WTC11 (cell line): ENCODE measurements around the gene KDM5A. TPM values are rescaled to one million over a fixed set of nuclear protein-coding genes. Genes with fewer than 3 reads are reported as not detected.
A peak's percentile ranks its signal among the peaks of the same experiment; 100 is the strongest.

Source experiments
- ATAC-seq: fragments of 200-7000 bp; cut with Tn5 transposase; 2 replicates; pipeline ENCODE4 v1.10.0; 2021; ENCODE audit warnings: mild to moderate bottlenecking, moderate library complexity
- CTCF ChIA-PET: fragments of 300-600 bp; sonication (Branson Sonifier 250); formaldehyde crosslinking; loops from one replicate; lab custom pipeline; 2021; ENCODE audit warnings: antibody characterized with exemption; lab: Charles Lee
- POLR2A ChIA-PET: fragments of 350-600 bp; sonication (Branson Sonifier 250); formaldehyde crosslinking; loops from one replicate; lab custom pipeline; 2021; ENCODE audit warnings: antibody characterized with exemption; lab: Charles Lee
- DNase-seq: peaks from one replicate; pipeline ENCODE4 v3.0.0; 2021; ENCODE audit warnings: low spot score
- H3K27ac Mint-ChIP-seq: 2 replicates; pipeline ENCODE4 v1.8.0; 2021; ENCODE audit warnings: mixed read lengths
- H3K27me3 Mint-ChIP-seq: 2 replicates; pipeline ENCODE4 v1.8.0; 2021; ENCODE audit warnings: low read depth, mild to moderate bottlenecking, moderate library complexity, mixed read lengths
- H3K36me3 Mint-ChIP-seq: 2 replicates; pipeline ENCODE4 v1.8.0; 2021; ENCODE audit warnings: mixed read lengths
- H3K4me1 Mint-ChIP-seq: 2 replicates; pipeline ENCODE4 v1.8.0; 2022; ENCODE audit warnings: mixed read lengths
- H3K4me3 Mint-ChIP-seq: 2 replicates; pipeline ENCODE4 v1.8.0; 2021; ENCODE audit warnings: mild to moderate bottlenecking, moderate library complexity, mixed read lengths
- H3K9me3 Mint-ChIP-seq: 2 replicates; pipeline ENCODE4 v1.8.0; 2021; ENCODE audit warnings: mixed read lengths
- CREB1 ChIP-seq: sonication (generic); formaldehyde crosslinking; IDR thresholded peaks from 2 replicates; pipeline ENCODE4 v1.8.0; 2023; ENCODE audit warnings: mild to moderate bottlenecking, missing genetic modification reagents
- EMX1 ChIP-seq: fragments of 250-450 bp; sonication (Bioruptor Pico); IDR thresholded peaks from 2 replicates; pipeline ENCODE4 v1.8.0; 2021; ENCODE audit warnings: mild to moderate bottlenecking
- ESRRA ChIP-seq: sonication (generic); formaldehyde crosslinking; IDR thresholded peaks from 2 replicates; pipeline ENCODE4 v1.8.1; 2022; ENCODE audit warnings: mild to moderate bottlenecking, missing genetic modification reagents, borderline replicate concordance
- ETV6 ChIP-seq: sonication (generic); formaldehyde crosslinking; IDR thresholded peaks from 2 replicates; pipeline ENCODE4 v1.8.1; 2022; ENCODE audit warnings: mild to moderate bottlenecking, missing genetic modification reagents
- FOXK1 ChIP-seq: sonication (generic); formaldehyde crosslinking; IDR thresholded peaks from 2 replicates; pipeline ENCODE4 v1.8.0; 2022; ENCODE audit warnings: mild to moderate bottlenecking, moderate library complexity, missing genetic modification reagents
- GABPB1 ChIP-seq: sonication (generic); formaldehyde crosslinking; IDR thresholded peaks from 2 replicates; pipeline ENCODE4 v1.8.1; 2023; ENCODE audit warnings: mild to moderate bottlenecking, missing genetic modification reagents
- MYBL2 ChIP-seq: sonication (generic); formaldehyde crosslinking; IDR thresholded peaks from 2 replicates; pipeline ENCODE4 v1.8.1; 2023; ENCODE audit warnings: mild to moderate bottlenecking, moderate library complexity, missing genetic modification reagents
- NFYB ChIP-seq: sonication (generic); formaldehyde crosslinking; conservative IDR thresholded peaks from 2 replicates; pipeline ENCODE4 v1.8.0; 2022; ENCODE audit warnings: low read depth, missing genetic modification reagents
- NR1H2 ChIP-seq: sonication (generic); formaldehyde crosslinking; IDR thresholded peaks from 2 replicates; pipeline ENCODE4 v1.9.0; 2021; ENCODE audit warnings: mild to moderate bottlenecking, moderate library complexity, missing genetic modification reagents
- RORB ChIP-seq: fragments of 250-450 bp; sonication (Bioruptor Pico); IDR thresholded peaks from 2 replicates; pipeline ENCODE4 v1.9.0; 2021; ENCODE audit warnings: mild to moderate bottlenecking
- SMAD4 ChIP-seq: sonication (generic); formaldehyde crosslinking; IDR thresholded peaks from 2 replicates; pipeline ENCODE4 v1.8.0; 2022; ENCODE audit warnings: mild to moderate bottlenecking, missing genetic modification reagents
- SP1 ChIP-seq: sonication (generic); formaldehyde crosslinking; conservative IDR thresholded peaks from 2 replicates; pipeline ENCODE4 v1.8.1; 2022; ENCODE audit warnings: missing genetic modification reagents
- TEAD4 ChIP-seq: sonication (generic); formaldehyde crosslinking; IDR thresholded peaks from 2 replicates; pipeline ENCODE4 v1.8.0; 2022; ENCODE audit warnings: mild to moderate bottlenecking, missing genetic modification reagents
- USF1 ChIP-seq: sonication (generic); formaldehyde crosslinking; IDR thresholded peaks from 2 replicates; pipeline ENCODE4 v1.8.0; 2022; ENCODE audit warnings: mild to moderate bottlenecking, missing genetic modification reagents
- ZNF317 ChIP-seq: sonication (generic); formaldehyde crosslinking; IDR thresholded peaks from 2 replicates; pipeline ENCODE4 v1.8.1; 2023; ENCODE audit warnings: low read depth, mild to moderate bottlenecking, moderate library complexity, missing genetic modification reagents, borderline replicate concordance
- ZNF425 ChIP-seq: fragments of 250-450 bp; sonication (Bioruptor Pico); conservative IDR thresholded peaks from 2 replicates; pipeline ENCODE4 v1.9.0; 2021; ENCODE audit warnings: mild to moderate bottlenecking
- ZSCAN18 ChIP-seq: fragments of 250-450 bp; sonication (Bioruptor Pico); IDR thresholded peaks from 2 replicates; pipeline ENCODE4 v2.1.2; 2022; ENCODE audit warnings: mild to moderate bottlenecking, moderate library complexity
- total RNA-seq: library from RNA; stranded (reverse); gene quantifications from 3 replicates; pipeline ENCODE4 v1.2.3, GENCODE V29; 2021
- TF ChIP-seq, protein P1 (sequence below): fragments of 250-450 bp; sonication (Bioruptor Pico); IDR thresholded peaks from 2 replicates; pipeline ENCODE4 v1.9.0; 2021; ENCODE audit warnings: mild to moderate bottlenecking
- TF ChIP-seq, protein P2 (sequence below): sonication (generic); formaldehyde crosslinking; IDR thresholded peaks from 2 replicates; pipeline ENCODE4 v1.8.1; 2023; ENCODE audit warnings: mild to moderate bottlenecking, missing genetic modification reagents
- TF ChIP-seq, protein P3 (sequence below): sonication (generic); formaldehyde crosslinking; IDR thresholded peaks from 2 replicates; pipeline ENCODE4 v1.8.0; 2023; ENCODE audit warnings: mild to moderate bottlenecking, missing genetic modification reagents

The KDM5A gene
- total RNA-seq, 1 experiment from 2014 or later = 57.6 TPM

- DNase-seq = no peak
These were observed 132.9 kb downstream of the KDM5A start for GRCh38 chr12:256225-256624.

DNA sequence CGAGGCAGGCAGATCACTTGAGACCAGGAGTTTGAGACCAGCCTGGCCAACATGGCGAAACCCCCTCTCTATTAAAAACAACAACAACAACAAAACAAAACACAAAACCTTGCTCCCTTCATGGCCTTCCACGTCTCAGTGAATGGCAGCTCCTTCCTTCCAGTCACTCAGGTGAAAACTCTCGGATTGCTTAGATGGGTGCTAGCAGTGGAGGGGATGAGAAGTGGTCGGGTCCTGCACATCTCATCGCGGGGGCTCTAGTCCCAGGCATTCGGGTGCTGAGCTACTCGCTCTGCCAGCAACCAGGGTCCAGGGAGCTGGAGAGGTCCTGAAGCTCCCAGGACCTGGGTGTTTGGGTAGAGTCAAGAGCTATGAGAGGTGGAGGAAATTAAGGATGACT, 134.2 kb downstream of the KDM5A start:
- Mint-ChIP-seq H3K9me3 (no peaks in the 10 kb centered on the region), H3K27ac (no peak overlapping the region), H3K36me3 (no peaks in the 10 kb centered on the region), H3K4me1 (peaks cover 9% of the 10 kb centered on the region), H3K27me3 (no peaks in the 10 kb centered on the region; the same call in 1 of the 2 replicates), H3K4me3 (no peak overlapping the region)
- ATAC-seq (no peak), DNase-seq (no peak)
- ChIA-PET POLR2A (no interaction called here), CTCF (no interaction called here)
- no peak for TF ChIP-seq FOXK1

More at GRCh38 chr12:256225-256624, 132.9 kb downstream of the KDM5A start:
- CTCF ChIA-PET = no interaction called here
- no peaks in the 10 kb centered on the region for H3K9me3 Mint-ChIP-seq
- POLR2A ChIA-PET = no interaction called here
- H3K27me3 Mint-ChIP-seq = no peaks in the 10 kb centered on the region; the same call in 1 of the 2 replicates
- peaks cover 9% of the 10 kb centered on the region for H3K4me1 Mint-ChIP-seq
- TF ChIP-seq, protein P1, sequence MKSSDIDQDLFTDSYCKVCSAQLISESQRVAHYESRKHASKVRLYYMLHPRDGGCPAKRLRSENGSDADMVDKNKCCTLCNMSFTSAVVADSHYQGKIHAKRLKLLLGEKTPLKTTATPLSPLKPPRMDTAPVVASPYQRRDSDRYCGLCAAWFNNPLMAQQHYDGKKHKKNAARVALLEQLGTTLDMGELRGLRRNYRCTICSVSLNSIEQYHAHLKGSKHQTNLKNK (CRISPR knock-in tag) = no peak
- TF ChIP-seq CREB1 (CRISPR knock-in tag) (no peak), MYBL2 (no peak), USF1 (CRISPR knock-in tag) (no peak), ZNF317 (CRISPR knock-in tag) (no peak), RORB (CRISPR knock-in tag) (no peak), ESRRA (CRISPR knock-in tag) (no peak), NFYB (CRISPR knock-in tag) (no peak), SP1 (no peak), SMAD4 (CRISPR knock-in tag) (no peak), ETV6 (CRISPR knock-in tag) (no peak), NR1H2 (CRISPR knock-in tag) (no peak)
- TF ChIP-seq, protein P2, sequence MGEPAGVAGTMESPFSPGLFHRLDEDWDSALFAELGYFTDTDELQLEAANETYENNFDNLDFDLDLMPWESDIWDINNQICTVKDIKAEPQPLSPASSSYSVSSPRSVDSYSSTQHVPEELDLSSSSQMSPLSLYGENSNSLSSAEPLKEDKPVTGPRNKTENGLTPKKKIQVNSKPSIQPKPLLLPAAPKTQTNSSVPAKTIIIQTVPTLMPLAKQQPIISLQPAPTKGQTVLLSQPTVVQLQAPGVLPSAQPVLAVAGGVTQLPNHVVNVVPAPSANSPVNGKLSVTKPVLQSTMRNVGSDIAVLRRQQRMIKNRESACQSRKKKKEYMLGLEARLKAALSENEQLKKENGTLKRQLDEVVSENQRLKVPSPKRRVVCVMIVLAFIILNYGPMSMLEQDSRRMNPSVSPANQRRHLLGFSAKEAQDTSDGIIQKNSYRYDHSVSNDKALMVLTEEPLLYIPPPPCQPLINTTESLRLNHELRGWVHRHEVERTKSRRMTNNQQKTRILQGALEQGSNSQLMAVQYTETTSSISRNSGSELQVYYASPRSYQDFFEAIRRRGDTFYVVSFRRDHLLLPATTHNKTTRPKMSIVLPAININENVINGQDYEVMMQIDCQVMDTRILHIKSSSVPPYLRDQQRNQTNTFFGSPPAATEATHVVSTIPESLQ (CRISPR knock-in tag) = no peak
- TF ChIP-seq, protein P3, sequence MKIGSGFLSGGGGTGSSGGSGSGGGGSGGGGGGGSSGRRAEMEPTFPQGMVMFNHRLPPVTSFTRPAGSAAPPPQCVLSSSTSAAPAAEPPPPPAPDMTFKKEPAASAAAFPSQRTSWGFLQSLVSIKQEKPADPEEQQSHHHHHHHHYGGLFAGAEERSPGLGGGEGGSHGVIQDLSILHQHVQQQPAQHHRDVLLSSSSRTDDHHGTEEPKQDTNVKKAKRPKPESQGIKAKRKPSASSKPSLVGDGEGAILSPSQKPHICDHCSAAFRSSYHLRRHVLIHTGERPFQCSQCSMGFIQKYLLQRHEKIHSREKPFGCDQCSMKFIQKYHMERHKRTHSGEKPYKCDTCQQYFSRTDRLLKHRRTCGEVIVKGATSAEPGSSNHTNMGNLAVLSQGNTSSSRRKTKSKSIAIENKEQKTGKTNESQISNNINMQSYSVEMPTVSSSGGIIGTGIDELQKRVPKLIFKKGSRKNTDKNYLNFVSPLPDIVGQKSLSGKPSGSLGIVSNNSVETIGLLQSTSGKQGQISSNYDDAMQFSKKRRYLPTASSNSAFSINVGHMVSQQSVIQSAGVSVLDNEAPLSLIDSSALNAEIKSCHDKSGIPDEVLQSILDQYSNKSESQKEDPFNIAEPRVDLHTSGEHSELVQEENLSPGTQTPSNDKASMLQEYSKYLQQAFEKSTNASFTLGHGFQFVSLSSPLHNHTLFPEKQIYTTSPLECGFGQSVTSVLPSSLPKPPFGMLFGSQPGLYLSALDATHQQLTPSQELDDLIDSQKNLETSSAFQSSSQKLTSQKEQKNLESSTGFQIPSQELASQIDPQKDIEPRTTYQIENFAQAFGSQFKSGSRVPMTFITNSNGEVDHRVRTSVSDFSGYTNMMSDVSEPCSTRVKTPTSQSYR = no peak
- TF ChIP-seq, all 79 proteins: peak for 0
- Mint-ChIP-seq H3K4me3 (no peak overlapping the region), H3K36me3 (no peaks in the 10 kb centered on the region), H3K27ac (no peak overlapping the region)
- ATAC-seq = no peak

GRCh38 chr12:254039-254438, 135.1 kb downstream of the KDM5A start:
- no peaks in the 10 kb centered on the region for H3K36me3 Mint-ChIP-seq
- ATAC-seq (peak; percentile 89), DNase-seq (no peak)
- H3K4me3 Mint-ChIP-seq = no peak overlapping the region
- H3K4me1 Mint-ChIP-seq = peaks cover 9% of the 10 kb centered on the region
- peaks cover under 1% of the 10 kb centered on the region; the same call in 1 of the 2 replicates for H3K27me3 Mint-ChIP-seq
- peaks cover under 1% of the 10 kb centered on the region; the same call in 1 of the 2 replicates for H3K9me3 Mint-ChIP-seq
- ChIA-PET CTCF (interaction anchor here (1.0 kb wide), 2 partner anchors 34 to 55 kb away, joined by 3 to 7 read pairs; no protein-coding TSS in a partner anchor), POLR2A (no interaction called here)
- no peak overlapping the region for H3K27ac Mint-ChIP-seq
- TF ChIP-seq TEAD4 (CRISPR knock-in tag) = no peak
- no peak for TF ChIP-seq MYBL2
- TF ChIP-seq GABPB1 (CRISPR knock-in tag) = no peak
- TF ChIP-seq ESRRA (CRISPR knock-in tag) = no peak
- TF ChIP-seq ZNF425 (CRISPR knock-in tag) = no peak
- TF ChIP-seq EMX1 = no peak
- no peak for TF ChIP-seq ZSCAN18 (CRISPR knock-in tag)
- TF ChIP-seq USF1 (CRISPR knock-in tag) = no peak
